ENCODE measurements around the gene ATP5F1C.

ATP5F1C gene

DNA sequence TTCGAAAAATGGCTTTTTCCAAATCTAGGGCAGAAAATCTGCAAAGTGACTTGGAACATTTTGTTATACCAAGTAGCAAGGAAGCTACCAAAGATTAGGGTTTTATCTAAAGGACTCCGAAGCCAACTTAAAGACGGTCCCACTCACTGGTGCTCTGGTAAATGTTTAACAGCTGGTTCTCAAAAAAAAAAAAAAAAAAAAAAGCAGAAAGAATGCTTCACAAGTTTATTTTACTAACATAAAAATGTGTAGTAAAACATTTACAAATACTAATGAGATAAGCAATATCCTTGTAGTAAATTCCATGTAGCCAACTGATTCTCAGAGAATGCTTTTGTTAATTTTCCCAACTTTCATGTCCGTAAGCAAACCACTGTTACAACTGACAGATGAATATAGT is 68.7 kb downstream of the ATP5F1C start:
- DNase-seq (ENCODE audit: low read depth) = no peak
- TF ChIP-seq, protein P1, sequence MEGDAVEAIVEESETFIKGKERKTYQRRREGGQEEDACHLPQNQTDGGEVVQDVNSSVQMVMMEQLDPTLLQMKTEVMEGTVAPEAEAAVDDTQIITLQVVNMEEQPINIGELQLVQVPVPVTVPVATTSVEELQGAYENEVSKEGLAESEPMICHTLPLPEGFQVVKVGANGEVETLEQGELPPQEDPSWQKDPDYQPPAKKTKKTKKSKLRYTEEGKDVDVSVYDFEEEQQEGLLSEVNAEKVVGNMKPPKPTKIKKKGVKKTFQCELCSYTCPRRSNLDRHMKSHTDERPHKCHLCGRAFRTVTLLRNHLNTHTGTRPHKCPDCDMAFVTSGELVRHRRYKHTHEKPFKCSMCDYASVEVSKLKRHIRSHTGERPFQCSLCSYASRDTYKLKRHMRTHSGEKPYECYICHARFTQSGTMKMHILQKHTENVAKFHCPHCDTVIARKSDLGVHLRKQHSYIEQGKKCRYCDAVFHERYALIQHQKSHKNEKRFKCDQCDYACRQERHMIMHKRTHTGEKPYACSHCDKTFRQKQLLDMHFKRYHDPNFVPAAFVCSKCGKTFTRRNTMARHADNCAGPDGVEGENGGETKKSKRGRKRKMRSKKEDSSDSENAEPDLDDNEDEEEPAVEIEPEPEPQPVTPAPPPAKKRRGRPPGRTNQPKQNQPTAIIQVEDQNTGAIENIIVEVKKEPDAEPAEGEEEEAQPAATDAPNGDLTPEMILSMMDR (IDR thresholded peaks at IDR 0.05; ENCODE audit: insufficient read depth, low read depth, low read length, missing control alignments) = no peak
- no peak overlapping the region for H3K4me3 ChIP-seq (ENCODE audit: low read length)

DNA sequence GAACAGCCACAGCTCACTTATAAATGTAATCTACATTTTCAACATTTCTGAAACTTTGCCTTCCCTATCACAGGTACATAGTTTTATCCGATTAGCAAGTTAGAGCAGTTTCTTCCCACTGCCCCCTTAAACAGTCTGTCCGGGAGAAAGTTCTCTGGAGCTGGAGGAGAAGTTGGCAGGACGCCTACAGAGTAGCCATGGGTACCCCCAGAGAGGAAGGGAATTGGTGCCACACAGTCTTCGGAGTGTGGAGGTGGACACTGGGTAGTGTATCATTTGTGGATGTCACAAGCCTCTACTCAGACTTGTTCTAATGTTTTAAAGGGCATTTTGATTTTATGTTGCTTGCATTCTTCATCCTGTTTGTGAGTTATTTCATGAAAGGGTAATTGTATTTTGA is 69.3 kb downstream of the ATP5F1C start:
- TF ChIP-seq, protein P1 (IDR thresholded peaks at IDR 0.05; ENCODE audit: insufficient read depth, low read depth, low read length, missing control alignments) = no peak
- no peak for DNase-seq (ENCODE audit: low read depth)
- no peak overlapping the region for H3K4me3 ChIP-seq (ENCODE audit: low read length)
